ENCODE results near the gene TMEM183A. TPM values are rescaled to one million over a fixed set of nuclear protein-coding genes. Genes with fewer than 3 reads are reported as not detected.
A peak's percentile ranks its signal among the peaks of the same experiment; 100 is the strongest.

The TMEM183A gene
- total and polyA plus RNA-seq, 9 of the 15 experiments (the other 6 are each of a cell fraction or from before 2014, with no cell fraction given): 23.4 to 190 (median 124) TPM

DNA sequence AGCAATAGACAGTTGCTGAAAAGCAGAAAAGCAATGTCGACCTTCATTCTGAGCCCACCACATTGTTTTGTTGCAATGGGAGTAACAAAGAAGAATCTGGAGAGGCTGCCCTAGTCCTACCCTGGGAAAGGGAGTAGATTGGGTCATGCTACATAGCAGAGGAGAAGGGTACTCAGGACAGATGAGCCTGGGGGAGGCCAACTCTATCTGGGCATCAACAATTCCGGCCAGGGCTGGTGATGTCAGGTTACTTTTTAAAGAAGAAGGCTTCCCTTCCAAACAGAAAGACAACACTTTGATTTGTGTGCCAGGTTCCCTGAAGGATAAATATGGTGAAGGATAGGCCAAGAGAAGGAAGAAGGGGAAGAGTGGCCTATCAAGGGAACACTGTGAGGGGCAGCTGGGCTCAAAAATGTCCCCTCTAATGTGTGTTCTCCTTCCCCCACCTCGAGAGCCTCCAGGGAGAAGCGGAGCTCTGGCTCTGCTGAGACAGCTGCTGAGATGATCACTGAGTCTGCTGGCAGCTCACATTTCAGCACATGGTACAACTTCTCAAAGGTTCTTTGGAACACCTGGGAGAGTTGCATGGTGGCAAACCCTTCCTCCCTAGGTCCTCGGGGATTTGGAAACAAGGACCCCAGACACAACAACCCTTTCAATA is 45.8 kb upstream of the TMEM183A start:
- Histone ChIP-seq H4K20me1 (replicated peaks; ENCODE audit: control insufficient read depth, insufficient read depth, low read length) (no peaks in the 10 kb centered on the region), H3K4me3 (no peak overlapping the region), H2AFZ (ENCODE audit: low read depth, low read length) (no peak overlapping the region), H3K4me1 (replicated peaks in 1 of 2; ENCODE audit: control insufficient read depth in 2 of 2, insufficient read depth in 2 of 2, low read length in 2 of 2) (peaks cover 23 to 25% of the 10 kb centered on the region in 2 experiments), H3K36me3 (ENCODE audit: control insufficient read depth, insufficient read depth, low read length) (peaks cover 52% of the 10 kb centered on the region), H3K27me3 (ENCODE audit: control insufficient read depth in 2 of 2, insufficient read depth in 2 of 2, low read length in 2 of 2) (no peaks in the 10 kb centered on the region), H3K4me2 (ENCODE audit: insufficient read depth, low read length) (no peak overlapping the region), H3K9me3 (replicated peaks; ENCODE audit: control insufficient read depth, insufficient read depth, low read depth, low read length) (no peaks in the 10 kb centered on the region), H3K9ac (ENCODE audit: insufficient read depth in 1 of 2, low read depth in 2 of 2, low read length in 2 of 2) (peak overlapping the region in 1 of 2 experiments; percentile 15; a peak in 1 of 4 replicates), H3K27ac (ENCODE audit: extremely low read depth, low read depth, low read length) (no peak overlapping the region), H3K9me1 (ENCODE audit: control insufficient read depth, insufficient read depth, low read length) (no peaks in the 10 kb centered on the region), H3K79me2 (ENCODE audit: control insufficient read depth, insufficient read depth, low read length) (peaks cover 21% of the 10 kb centered on the region)
- 64% methylated on average over 5 of the region's 5 CpGs for WGBS (ENCODE audit: insufficient coverage, low coverage, missing lambda C conversion rate)
- FAIRE-seq (no peak), DNase-seq (ENCODE audit: extremely low read depth in 1 of 4, low spot score in 3 of 4) (no peak), ATAC-seq (no peak)
- POLR2A ChIA-PET: interaction anchor here (0.6 to 2.3 kb wide), 3 partner anchors 10 to 366 kb away, joined by 3 to 11 read pairs (median 4); no protein-coding TSS in a partner anchor
- intact Hi-C loops (cut with micrococcal nuclease): no loop called here
- in situ Hi-C loops (cut with MboI): no loop called here
- CTCF ChIA-PET (ENCODE audit: low intra/inter-chr PET ratio): no interaction called here
- no TSS peak for BruUV-seq (replicated peaks)
- TF ChIP-seq KDM1A (IDR thresholded peaks at IDR 0.05): no peak
- no peak for TF ChIP-seq HLTF (IDR thresholded peaks at IDR 0.05)
- TF ChIP-seq, protein P1, sequence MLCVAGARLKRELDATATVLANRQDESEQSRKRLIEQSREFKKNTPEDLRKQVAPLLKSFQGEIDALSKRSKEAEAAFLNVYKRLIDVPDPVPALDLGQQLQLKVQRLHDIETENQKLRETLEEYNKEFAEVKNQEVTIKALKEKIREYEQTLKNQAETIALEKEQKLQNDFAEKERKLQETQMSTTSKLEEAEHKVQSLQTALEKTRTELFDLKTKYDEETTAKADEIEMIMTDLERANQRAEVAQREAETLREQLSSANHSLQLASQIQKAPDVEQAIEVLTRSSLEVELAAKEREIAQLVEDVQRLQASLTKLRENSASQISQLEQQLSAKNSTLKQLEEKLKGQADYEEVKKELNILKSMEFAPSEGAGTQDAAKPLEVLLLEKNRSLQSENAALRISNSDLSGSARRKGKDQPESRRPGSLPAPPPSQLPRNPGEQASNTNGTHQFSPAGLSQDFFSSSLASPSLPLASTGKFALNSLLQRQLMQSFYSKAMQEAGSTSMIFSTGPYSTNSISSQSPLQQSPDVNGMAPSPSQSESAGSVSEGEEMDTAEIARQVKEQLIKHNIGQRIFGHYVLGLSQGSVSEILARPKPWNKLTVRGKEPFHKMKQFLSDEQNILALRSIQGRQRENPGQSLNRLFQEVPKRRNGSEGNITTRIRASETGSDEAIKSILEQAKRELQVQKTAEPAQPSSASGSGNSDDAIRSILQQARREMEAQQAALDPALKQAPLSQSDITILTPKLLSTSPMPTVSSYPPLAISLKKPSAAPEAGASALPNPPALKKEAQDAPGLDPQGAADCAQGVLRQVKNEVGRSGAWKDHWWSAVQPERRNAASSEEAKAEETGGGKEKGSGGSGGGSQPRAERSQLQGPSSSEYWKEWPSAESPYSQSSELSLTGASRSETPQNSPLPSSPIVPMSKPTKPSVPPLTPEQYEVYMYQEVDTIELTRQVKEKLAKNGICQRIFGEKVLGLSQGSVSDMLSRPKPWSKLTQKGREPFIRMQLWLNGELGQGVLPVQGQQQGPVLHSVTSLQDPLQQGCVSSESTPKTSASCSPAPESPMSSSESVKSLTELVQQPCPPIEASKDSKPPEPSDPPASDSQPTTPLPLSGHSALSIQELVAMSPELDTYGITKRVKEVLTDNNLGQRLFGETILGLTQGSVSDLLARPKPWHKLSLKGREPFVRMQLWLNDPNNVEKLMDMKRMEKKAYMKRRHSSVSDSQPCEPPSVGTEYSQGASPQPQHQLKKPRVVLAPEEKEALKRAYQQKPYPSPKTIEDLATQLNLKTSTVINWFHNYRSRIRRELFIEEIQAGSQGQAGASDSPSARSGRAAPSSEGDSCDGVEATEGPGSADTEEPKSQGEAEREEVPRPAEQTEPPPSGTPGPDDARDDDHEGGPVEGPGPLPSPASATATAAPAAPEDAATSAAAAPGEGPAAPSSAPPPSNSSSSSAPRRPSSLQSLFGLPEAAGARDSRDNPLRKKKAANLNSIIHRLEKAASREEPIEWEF (CRISPR knock-in tag; IDR thresholded peaks at IDR 0.05): no peak
- TF ChIP-seq TEAD4 (IDR thresholded peaks at IDR 0.05; ENCODE audit: low read length): no peak
- TF ChIP-seq TEAD4 (CRISPR knock-in tag; IDR thresholded peaks at IDR 0.05; ENCODE audit: borderline replicate concordance): no peak
- no peak for TF ChIP-seq ATF1 (CRISPR knock-in tag; IDR thresholded peaks at IDR 0.05)
- no peak for TF ChIP-seq ATF1 (tag; IDR thresholded peaks at IDR 0.05)
- TF ChIP-seq SRSF3 (IDR thresholded peaks at IDR 0.05; ENCODE audit: insufficient read depth, low read length): no peak
- TF ChIP-seq DIDO1 (tag; IDR thresholded peaks at IDR 0.05; ENCODE audit: low read depth): no peak
- TF ChIP-seq, protein P2, sequence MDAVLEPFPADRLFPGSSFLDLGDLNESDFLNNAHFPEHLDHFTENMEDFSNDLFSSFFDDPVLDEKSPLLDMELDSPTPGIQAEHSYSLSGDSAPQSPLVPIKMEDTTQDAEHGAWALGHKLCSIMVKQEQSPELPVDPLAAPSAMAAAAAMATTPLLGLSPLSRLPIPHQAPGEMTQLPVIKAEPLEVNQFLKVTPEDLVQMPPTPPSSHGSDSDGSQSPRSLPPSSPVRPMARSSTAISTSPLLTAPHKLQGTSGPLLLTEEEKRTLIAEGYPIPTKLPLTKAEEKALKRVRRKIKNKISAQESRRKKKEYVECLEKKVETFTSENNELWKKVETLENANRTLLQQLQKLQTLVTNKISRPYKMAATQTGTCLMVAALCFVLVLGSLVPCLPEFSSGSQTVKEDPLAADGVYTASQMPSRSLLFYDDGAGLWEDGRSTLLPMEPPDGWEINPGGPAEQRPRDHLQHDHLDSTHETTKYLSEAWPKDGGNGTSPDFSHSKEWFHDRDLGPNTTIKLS (IDR thresholded peaks at IDR 0.05; ENCODE audit: borderline replicate concordance, low read depth): no peak
- no peak for TF ChIP-seq GATAD2B (IDR thresholded peaks at IDR 0.05; ENCODE audit: borderline replicate concordance)
- no peak for TF ChIP-seq PTRF (tag; IDR thresholded peaks at IDR 0.05)
